ENCODE data around the gene PCGF3.

DNA sequence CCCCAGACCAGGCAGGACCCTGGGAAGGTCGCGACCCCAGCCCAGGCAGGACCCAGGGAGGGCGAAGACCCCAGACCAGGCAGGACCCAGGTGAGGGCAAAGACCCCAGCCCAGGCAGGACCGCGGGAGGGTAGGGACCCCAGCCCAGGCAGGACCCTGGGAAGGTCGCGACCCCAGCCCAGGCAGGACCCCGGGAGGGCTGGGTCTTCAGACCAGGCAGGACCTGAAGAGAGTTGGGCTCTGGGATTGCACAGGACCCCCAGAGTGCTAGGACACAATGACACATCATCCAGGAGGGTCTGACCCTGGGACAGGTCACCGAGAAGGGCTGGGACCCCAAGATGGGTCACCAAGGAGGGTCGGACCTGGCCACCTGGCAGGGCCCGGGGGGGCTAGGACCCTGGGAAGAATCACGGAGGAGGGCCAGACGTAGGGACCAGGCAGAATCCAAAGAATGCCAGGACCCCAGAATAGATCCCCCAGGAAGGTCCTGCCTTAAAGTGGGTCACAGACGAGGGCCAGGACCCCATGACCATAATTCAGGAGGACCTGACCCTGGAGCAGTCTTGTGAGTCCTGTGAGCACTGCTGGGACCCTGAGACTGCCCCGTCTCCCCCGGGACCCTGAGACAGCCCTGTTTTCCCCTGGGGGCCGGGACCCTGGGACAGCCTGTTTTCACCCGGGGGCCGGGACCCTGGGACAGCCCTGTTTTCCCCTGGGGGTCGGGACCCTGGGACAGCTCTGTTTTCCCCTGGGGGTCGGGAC is 1.4 kb downstream of the PCGF3 start:
- TF ChIP-seq EZH2phosphoT487 (IDR thresholded peaks at IDR 0.05; ENCODE audit: borderline replicate concordance, low read length) (no peak), EZH2 (IDR thresholded peaks at IDR 0.05; ENCODE audit: low read length, unreplicated experiment) (no peak)
- TF ChIP-seq, protein P1, sequence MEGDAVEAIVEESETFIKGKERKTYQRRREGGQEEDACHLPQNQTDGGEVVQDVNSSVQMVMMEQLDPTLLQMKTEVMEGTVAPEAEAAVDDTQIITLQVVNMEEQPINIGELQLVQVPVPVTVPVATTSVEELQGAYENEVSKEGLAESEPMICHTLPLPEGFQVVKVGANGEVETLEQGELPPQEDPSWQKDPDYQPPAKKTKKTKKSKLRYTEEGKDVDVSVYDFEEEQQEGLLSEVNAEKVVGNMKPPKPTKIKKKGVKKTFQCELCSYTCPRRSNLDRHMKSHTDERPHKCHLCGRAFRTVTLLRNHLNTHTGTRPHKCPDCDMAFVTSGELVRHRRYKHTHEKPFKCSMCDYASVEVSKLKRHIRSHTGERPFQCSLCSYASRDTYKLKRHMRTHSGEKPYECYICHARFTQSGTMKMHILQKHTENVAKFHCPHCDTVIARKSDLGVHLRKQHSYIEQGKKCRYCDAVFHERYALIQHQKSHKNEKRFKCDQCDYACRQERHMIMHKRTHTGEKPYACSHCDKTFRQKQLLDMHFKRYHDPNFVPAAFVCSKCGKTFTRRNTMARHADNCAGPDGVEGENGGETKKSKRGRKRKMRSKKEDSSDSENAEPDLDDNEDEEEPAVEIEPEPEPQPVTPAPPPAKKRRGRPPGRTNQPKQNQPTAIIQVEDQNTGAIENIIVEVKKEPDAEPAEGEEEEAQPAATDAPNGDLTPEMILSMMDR (conservative IDR thresholded peaks at IDR 0.05; ENCODE audit: low read depth, low read length), result no peak
